Endothelial cell (in vitro differentiated cells): Measurements from ENCODE around the gene LARP6. TPM values are rescaled to one million over a fixed set of nuclear protein-coding genes. Genes with fewer than 3 reads are reported as not detected.

ENCODE experiments used
- DNase-seq: peaks from one replicate; pipeline ENCODE4 v3.0.0; 2021; ENCODE audit warnings: low spot score
- H3K27ac Mint-ChIP-seq: one replicate; pipeline ENCODE4 v1.8.0; 2021; ENCODE audit warnings: mixed read lengths, inconsistent platforms; ENCODE audit not compliant: unreplicated experiment
- H3K27me3 Mint-ChIP-seq: one replicate; pipeline ENCODE4 v1.8.0; 2021; ENCODE audit warnings: mild to moderate bottlenecking, moderate library complexity, mixed read lengths, inconsistent platforms; ENCODE audit not compliant: unreplicated experiment
- H3K36me3 Mint-ChIP-seq: one replicate; pipeline ENCODE4 v1.8.0; 2021; ENCODE audit warnings: mild to moderate bottlenecking, low read depth, mixed read lengths, inconsistent platforms; ENCODE audit not compliant: unreplicated experiment
- H3K4me1 Mint-ChIP-seq: one replicate; pipeline ENCODE4 v1.8.0; 2021; ENCODE audit warnings: mild to moderate bottlenecking, mixed read lengths, inconsistent platforms; ENCODE audit not compliant: unreplicated experiment
- H3K4me3 Mint-ChIP-seq: one replicate; pipeline ENCODE4 v1.8.0; 2021; ENCODE audit warnings: mild to moderate bottlenecking, mixed read lengths, inconsistent platforms; ENCODE audit not compliant: unreplicated experiment
- H3K9me3 Mint-ChIP-seq: one replicate; pipeline ENCODE4 v1.8.0; 2021; ENCODE audit warnings: mixed read lengths, inconsistent platforms; ENCODE audit not compliant: unreplicated experiment
- total RNA-seq: library from RNA; stranded (reverse); fragmentation: NEBNext Ultra II Directional; extraction: Animal tissue kit (Norgen Biotek cat#: 25700); gene quantifications from one replicate; pipeline ENCODE4 v1.2.1, GENCODE V29; 2021; ENCODE audit not compliant: unreplicated experiment
- TF ChIP-seq, protein P1 (sequence below): fragments of 200-600 bp; sonication (generic); IDR thresholded peaks from one replicate; pipeline ENCODE4 v1.5.0; 2021; ENCODE audit warnings: antibody characterized with exemption; ENCODE audit not compliant: unreplicated experiment

LARP6 gene
- total RNA-seq, 1 donor from 2014 or later: 4.5 TPM

DNA sequence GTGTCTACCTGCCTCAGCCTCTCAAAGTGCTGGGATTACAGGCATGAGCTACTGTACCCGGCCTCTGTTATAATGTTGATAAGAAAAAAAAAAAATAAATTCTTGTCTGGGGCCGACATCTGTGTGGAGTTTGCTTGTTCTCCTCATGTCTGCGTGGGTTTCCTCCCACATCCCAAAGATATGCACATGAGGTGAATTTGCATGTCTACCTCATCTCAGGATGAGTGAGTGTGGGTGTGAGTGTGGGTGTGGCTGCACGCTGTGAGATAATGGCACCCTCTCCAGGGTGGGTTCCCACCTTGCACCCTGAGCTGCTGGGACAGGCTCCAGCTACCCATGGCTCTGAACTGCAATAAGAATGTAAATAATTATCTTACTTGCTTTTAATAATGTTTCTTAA, 64.7 kb downstream of the LARP6 start:
- no peaks in the 10 kb centered on the region for H3K9me3 Mint-ChIP-seq
- TF ChIP-seq, protein P1, sequence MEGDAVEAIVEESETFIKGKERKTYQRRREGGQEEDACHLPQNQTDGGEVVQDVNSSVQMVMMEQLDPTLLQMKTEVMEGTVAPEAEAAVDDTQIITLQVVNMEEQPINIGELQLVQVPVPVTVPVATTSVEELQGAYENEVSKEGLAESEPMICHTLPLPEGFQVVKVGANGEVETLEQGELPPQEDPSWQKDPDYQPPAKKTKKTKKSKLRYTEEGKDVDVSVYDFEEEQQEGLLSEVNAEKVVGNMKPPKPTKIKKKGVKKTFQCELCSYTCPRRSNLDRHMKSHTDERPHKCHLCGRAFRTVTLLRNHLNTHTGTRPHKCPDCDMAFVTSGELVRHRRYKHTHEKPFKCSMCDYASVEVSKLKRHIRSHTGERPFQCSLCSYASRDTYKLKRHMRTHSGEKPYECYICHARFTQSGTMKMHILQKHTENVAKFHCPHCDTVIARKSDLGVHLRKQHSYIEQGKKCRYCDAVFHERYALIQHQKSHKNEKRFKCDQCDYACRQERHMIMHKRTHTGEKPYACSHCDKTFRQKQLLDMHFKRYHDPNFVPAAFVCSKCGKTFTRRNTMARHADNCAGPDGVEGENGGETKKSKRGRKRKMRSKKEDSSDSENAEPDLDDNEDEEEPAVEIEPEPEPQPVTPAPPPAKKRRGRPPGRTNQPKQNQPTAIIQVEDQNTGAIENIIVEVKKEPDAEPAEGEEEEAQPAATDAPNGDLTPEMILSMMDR: no peak
- H3K36me3 Mint-ChIP-seq: no peaks in the 10 kb centered on the region
- H3K4me3 Mint-ChIP-seq: no peak overlapping the region
- no peaks in the 10 kb centered on the region for H3K27me3 Mint-ChIP-seq
- no peak for DNase-seq
- no peak overlapping the region for H3K27ac Mint-ChIP-seq
- peaks cover 3% of the 10 kb centered on the region for H3K4me1 Mint-ChIP-seq

DNA sequence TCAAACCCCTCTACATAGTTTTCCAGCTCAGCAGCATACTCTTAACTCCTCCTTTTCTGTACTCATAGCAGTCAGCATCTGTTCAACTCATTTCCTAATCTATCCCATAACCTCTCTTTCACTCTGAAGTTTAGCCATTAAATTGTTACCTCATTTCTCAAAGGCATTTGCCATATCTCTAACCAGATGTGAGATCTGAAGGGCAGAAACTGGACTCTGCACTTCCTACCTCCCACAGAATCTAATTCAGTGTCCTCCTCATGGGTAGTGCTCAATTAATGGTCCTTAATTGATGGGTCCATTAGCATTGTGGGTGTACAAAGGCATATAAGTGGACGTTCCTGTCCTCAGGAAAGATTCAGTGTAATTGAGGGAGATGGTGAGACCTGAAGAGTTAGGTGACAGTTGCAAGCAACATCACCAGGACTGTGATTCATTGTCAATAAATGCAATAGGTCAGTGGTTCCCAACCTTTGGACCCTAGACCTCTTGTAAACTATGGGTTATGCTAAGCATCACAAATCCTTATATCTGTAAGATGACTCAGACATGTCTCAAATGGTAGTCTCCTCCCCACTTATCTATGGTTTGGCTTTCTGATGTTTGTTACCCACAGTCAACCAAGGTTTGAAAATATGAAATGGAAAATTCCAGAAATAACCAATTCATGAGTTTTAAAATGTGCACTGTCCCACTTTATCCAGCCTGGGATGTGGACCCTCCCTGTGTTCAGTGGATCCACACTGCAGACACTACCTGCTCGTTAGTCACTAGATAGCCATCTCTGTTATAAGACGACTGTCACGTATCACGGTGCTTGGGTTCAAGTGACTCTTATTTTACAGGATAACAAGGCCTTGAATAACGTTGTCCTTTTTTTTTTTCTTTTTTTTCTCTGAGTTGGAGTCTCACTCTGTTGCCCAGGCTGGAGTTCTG, 65.6 kb downstream of the LARP6 start:
- Mint-ChIP-seq H3K4me1 (peaks cover 3% of the 10 kb centered on the region), H3K4me3 (no peak overlapping the region), H3K9me3 (no peaks in the 10 kb centered on the region), H3K27me3 (no peaks in the 10 kb centered on the region), H3K27ac (no peak overlapping the region), H3K36me3 (no peaks in the 10 kb centered on the region)
- DNase-seq: no peak
- TF ChIP-seq, protein P1: no peak

DNA sequence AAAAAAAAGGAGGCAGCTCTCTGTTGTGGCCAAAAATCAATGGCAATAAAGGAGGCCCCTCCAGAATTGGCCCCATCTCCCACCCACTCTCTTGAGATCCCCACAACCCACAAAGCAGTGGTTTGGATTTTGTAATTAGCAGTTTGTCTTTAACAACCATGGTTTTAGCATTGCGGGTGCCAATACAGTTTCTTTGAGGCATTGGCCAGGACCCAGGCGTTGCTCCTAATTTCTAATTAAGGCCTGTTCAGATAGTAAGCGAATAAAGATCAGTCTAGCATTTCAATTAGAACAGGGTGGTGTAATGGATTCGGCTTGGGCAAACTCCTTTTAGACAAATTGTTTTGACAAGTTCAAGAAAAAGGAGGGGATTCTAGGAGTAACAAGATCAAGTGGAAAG, 67.0 kb downstream of the LARP6 start:
- no peaks in the 10 kb centered on the region for H3K4me1 Mint-ChIP-seq
- H3K27me3 Mint-ChIP-seq: no peaks in the 10 kb centered on the region
- TF ChIP-seq, protein P1: no peak
- no peaks in the 10 kb centered on the region for H3K36me3 Mint-ChIP-seq
- DNase-seq: no peak
- no peak overlapping the region for H3K27ac Mint-ChIP-seq
- no peak overlapping the region for H3K4me3 Mint-ChIP-seq
- H3K9me3 Mint-ChIP-seq: no peaks in the 10 kb centered on the region

DNA sequence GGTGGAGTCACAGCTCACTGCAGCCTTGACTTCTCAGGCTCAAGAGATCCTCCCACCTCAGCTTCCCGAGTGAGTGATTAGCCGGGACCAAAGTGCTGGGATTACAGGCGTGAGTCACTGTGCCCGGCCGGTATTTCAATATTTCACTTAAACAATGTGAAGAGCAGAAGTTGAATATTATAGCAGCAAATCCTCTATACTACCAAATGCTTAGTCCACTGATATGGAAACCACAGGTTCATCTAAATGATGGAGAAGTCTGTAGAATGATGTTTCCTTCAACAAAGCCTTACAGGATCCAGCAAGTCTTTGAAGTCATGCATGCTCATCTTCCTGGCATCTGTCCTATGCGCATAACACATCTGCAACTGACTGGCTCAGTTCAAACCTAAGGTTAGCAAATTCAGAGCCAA, 70.3 kb downstream of the LARP6 start:
- Mint-ChIP-seq H3K4me1 (no peaks in the 10 kb centered on the region), H3K4me3 (no peak overlapping the region), H3K27ac (no peak overlapping the region), H3K27me3 (no peaks in the 10 kb centered on the region), H3K9me3 (no peaks in the 10 kb centered on the region), H3K36me3 (no peaks in the 10 kb centered on the region)
- TF ChIP-seq, protein P1: no peak
- no peak for DNase-seq

DNA sequence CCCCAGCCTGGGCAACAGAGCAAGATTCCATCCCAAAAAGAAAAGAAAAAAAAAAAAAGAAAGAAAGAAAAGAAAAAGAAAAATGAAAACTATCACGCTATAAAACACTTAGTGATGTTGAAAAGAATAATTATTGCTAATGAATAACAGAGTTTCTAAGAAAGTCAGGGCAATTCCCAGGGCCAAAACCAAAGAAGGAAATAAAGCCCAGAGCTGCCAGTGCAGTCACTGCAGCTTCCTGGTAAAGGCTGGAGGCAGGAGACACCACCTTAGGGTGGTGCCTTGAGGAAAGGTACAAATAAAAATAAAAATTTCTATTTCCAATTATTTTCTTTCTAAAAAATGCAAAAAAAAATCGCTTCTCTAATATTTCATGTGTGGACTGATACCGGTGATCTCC, 70.9 kb downstream of the LARP6 start:
- Mint-ChIP-seq H3K36me3 (no peaks in the 10 kb centered on the region), H3K27me3 (no peaks in the 10 kb centered on the region), H3K9me3 (no peaks in the 10 kb centered on the region), H3K4me3 (no peak overlapping the region), H3K27ac (no peak overlapping the region), H3K4me1 (no peaks in the 10 kb centered on the region)
- DNase-seq: no peak
- TF ChIP-seq, protein P1: no peak
